Measurements from ENCODE around the gene ZNF17. TPM values are rescaled to one million over a fixed set of nuclear protein-coding genes. Genes with fewer than 3 reads are reported as not detected.

Gene ZNF17
- total and polyA plus RNA-seq, 2 donors (not counting 1 experiment from before 2014, with no cell fraction given), result 9.9 to 25.8 TPM

DNA sequence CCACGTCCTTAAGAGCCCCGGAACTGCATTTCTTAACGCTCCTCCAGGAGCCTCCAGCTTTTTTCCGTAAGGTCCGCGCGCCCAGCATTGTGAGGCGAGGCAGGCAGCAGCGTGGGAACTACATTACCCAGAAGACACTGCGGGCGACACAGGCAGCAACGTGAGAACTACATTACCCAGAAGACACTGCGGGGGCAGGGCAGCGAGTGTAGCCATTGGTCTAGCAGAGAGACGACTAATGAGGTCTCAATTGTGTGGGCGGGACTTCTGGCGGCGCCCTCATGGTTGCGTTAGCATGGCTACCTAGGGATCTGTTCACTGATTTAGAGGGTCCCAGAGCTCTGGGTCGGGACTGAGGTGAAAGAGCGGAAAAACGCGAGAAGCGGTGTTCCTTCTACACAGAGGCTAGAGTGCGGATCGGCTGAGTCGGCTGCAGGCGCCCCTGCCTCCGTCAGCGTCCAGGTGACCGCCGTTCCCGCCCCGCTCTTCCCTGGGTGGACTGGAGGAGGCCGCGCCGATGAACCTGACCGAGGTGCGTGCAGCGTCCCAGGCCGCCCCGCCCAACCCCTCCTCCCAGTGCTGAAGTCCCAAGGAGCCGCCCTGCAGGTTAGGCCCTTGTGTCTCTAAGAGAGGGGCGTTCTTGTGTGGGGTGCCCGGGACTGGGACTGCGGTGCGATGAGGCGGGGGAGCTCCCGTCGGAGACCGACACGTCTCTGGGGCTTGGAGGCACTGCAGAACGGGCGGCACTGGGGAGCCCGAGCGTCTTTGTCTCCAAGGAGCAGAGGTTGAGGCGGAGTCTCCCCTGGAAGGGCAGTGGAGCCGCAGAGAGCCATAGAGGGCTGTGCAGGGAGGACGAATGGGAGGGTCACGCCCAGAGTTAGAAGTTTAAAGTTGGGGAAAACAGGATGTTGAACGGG, 24.4 kb downstream of the ZNF17 start, which contains the start of gene ZNF749:
TSS of gene ZNF749 (plus strand) at position 264 of the 917 bp plus-strand sequence. CDS start at position 518, 254 bp downstream.
- ChIA-PET CTCF (interaction anchor here (1.5 kb wide), 1 partner anchor 29 kb away, joined by 3 read pairs; no protein-coding TSS in a partner anchor), POLR2A (interaction anchor here (0.5 kb wide), 1 partner anchor 841 kb away, joined by 5 read pairs; no protein-coding TSS in a partner anchor)
- H3K27me3 Mint-ChIP-seq, result no peaks in the 10 kb centered on the region
- ATAC-seq (ENCODE audit: low read depth), result peak; percentile 100
- intact Hi-C loops (cut with micrococcal nuclease), result loop anchor here (1.0 to 10.0 kb wide), 15 partner anchors 24 to 1043 kb away; partner anchors contain the start of genes TRAPPC2B, ZNF134, ZNF17 and ZNF417
- peaks cover 4 to 6% of the 10 kb centered on the region in 2 experiments for H3K36me3 ChIP-seq (replicated peaks in 1 of 2; ENCODE audit: control extremely low read depth in 1 of 2, control insufficient read depth in 1 of 2, extremely low read depth in 1 of 2, insufficient read depth in 2 of 2, low read length in 1 of 2)
- peaks cover 51% of the 10 kb centered on the region for H3K79me2 ChIP-seq (ENCODE audit: control insufficient read depth, insufficient read depth, low read length)
- peak within 1 kb of the TSS; percentile 94 for H3K27ac Mint-ChIP-seq
- H3K4me2 ChIP-seq (replicated peaks; ENCODE audit: low read depth, low read length, poor library complexity, severe bottlenecking), result peak within 1 kb of the TSS; percentile 99
- H3K27ac ChIP-seq (ENCODE audit: low read length in 2 of 2), result peak within 1 kb of the TSS; percentile 18 to 78
- H4K20me1 ChIP-seq (ENCODE audit: control insufficient read depth, insufficient read depth, low read length, poor library complexity, severe bottlenecking), result no peaks in the 10 kb centered on the region
- H3K9me3 Mint-ChIP-seq (ENCODE audit: insufficient read depth), result no peaks in the 10 kb centered on the region
- peaks cover 28% of the 10 kb centered on the region for H3K4me1 Mint-ChIP-seq
- peaks cover 17% of the 10 kb centered on the region in 2 donors for H3K4me1 ChIP-seq (ENCODE audit: control insufficient read depth in 2 of 2, insufficient read depth in 2 of 2, low read length in 2 of 2)
- H3K4me3 Mint-ChIP-seq, result peak within 1 kb of the TSS; percentile 99
- DNase-seq, result peak; percentile 97
- TF ChIP-seq EZH2 (IDR thresholded peaks at IDR 0.05; ENCODE audit: borderline replicate concordance, insufficient read depth, low read depth, low read length, poor library complexity, severe bottlenecking), result no peak
- TF ChIP-seq, protein P1, sequence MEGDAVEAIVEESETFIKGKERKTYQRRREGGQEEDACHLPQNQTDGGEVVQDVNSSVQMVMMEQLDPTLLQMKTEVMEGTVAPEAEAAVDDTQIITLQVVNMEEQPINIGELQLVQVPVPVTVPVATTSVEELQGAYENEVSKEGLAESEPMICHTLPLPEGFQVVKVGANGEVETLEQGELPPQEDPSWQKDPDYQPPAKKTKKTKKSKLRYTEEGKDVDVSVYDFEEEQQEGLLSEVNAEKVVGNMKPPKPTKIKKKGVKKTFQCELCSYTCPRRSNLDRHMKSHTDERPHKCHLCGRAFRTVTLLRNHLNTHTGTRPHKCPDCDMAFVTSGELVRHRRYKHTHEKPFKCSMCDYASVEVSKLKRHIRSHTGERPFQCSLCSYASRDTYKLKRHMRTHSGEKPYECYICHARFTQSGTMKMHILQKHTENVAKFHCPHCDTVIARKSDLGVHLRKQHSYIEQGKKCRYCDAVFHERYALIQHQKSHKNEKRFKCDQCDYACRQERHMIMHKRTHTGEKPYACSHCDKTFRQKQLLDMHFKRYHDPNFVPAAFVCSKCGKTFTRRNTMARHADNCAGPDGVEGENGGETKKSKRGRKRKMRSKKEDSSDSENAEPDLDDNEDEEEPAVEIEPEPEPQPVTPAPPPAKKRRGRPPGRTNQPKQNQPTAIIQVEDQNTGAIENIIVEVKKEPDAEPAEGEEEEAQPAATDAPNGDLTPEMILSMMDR (IDR thresholded peaks at IDR 0.05), result no peak
- WGBS (ENCODE audit: insufficient coverage), result under 1% methylated on average over 56 of the region's 61 CpGs
- no peaks in the 10 kb centered on the region for H3K27me3 ChIP-seq (replicated peaks in 1 of 4; ENCODE audit: control extremely low read depth in 1 of 4, control insufficient read depth in 3 of 4, insufficient read depth in 4 of 4, low read length in 3 of 4)
- peaks cover 0 to 1% (median 0%) of the 10 kb centered on the region in 3 donors for H3K9me3 ChIP-seq (ENCODE audit: control extremely low read depth in 1 of 3, control insufficient read depth in 2 of 3, insufficient read depth in 1 of 3, low read length in 2 of 3)
- peak within 1 kb of the TSS; percentile 85 for H3K9ac ChIP-seq (ENCODE audit: low read length)
- peak within 1 kb of the TSS; percentile 61 to 81 (median 69) for H3K4me3 ChIP-seq (ENCODE audit: control extremely low read depth in 1 of 5, extremely low read depth in 1 of 5, insufficient read depth in 1 of 5, low read depth in 2 of 5, low read length in 4 of 5)
- peak within 1 kb of the TSS; percentile 87 for H2AFZ ChIP-seq (ENCODE audit: insufficient read depth, low read depth, low read length, poor library complexity, severe bottlenecking)
